Esophagus squamous epithelium (tissue), 4 donors: Measurements from ENCODE around the gene RBM12.

Experiments
- CTCF ChIP-seq, 6 experiments: fragments of 450-650 bp in 4 of 6; fragments of 200-600 bp in 2 of 6; sonication (generic) in 2 of 6; IDR thresholded peaks; one replicate each; pipeline ENCODE4 v1.5.1; 2016 to 2019; ENCODE audit warnings: antibody characterized with exemption in 6 of 6, mild to moderate bottlenecking in 4 of 6, moderate library complexity in 4 of 6
- POLR2A ChIP-seq, 4 donors: fragments of 450-650 bp; IDR thresholded peaks; one replicate each; pipeline ENCODE4 v1.6.1; 2017; ENCODE audit warnings: antibody characterized with exemption in 4 of 4, mild to moderate bottlenecking in 4 of 4, moderate library complexity in 3 of 4

- TF ChIP-seq CTCF (IDR thresholded peaks at IDR 0.05) (no peak), POLR2A (IDR thresholded peaks at IDR 0.05) (no peak)
These were observed 9.2 kb upstream of the RBM12 start for GRCh38 chr20:35673884-35674283.
